ENCODE measurements around the gene UGT2A1. TPM values are rescaled to one million over a fixed set of nuclear protein-coding genes. Genes with fewer than 3 reads are reported as not detected.
A peak's percentile ranks its signal among the peaks of the same experiment; 100 is the strongest.

UGT2A1 gene
- total and polyA plus RNA-seq, 2 donors (not counting 1 experiment from before 2014, with no cell fraction given): not detected

DNA sequence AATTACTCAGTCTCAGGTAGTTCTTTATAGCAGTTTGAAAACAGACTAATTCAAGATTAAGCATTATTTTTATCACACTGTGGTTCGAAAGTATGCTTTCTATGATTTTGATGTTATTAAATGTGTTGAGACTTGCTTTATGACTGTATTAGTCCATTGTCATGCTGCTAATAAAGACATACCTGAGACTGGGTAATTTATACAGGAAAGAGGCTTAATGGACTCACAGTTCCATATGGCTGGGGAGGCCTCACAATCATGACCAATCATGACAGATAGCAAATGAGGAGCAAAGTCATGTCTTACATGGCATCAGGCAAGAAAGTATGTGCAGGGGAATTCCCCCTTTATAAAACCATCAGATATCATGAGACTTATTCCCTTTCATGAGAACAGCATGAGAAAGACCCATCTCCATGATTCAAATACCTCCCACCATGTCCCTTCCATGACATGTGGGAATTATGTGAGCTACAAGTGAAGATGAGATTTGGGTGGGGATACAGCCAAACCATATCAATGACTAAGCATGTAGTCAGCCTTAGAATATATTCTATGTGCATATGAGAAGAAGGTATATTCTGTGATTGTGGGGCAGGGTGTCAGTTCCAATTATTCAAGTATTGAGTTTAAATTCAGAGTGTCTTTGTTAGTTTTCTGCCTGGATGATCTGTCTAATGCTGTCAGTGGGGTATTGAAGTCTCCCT, 44.6 kb upstream of the UGT2A1 start:
- Histone ChIP-seq H3K4me1 (ENCODE audit: control insufficient read depth, extremely low read depth, insufficient read depth, low read length) (no peaks in the 10 kb centered on the region), H3K36me3 (ENCODE audit: control insufficient read depth, insufficient read depth, low read length) (no peaks in the 10 kb centered on the region), H3K79me2 (ENCODE audit: control insufficient read depth, insufficient read depth, low read length) (no peaks in the 10 kb centered on the region), H3K4me3 (replicated peaks in 1 of 4; ENCODE audit: control extremely low read depth in 1 of 4, insufficient read depth in 1 of 4, low read depth in 3 of 4, low read length in 4 of 4) (no peak overlapping the region), H3K9ac (ENCODE audit: insufficient read depth, low read length) (no peak overlapping the region), H4K20me1 (ENCODE audit: control insufficient read depth, extremely low read depth, insufficient read depth, low read length) (no peaks in the 10 kb centered on the region), H3K9me3 (ENCODE audit: control insufficient read depth, insufficient read depth, low read depth, low read length) (no peaks in the 10 kb centered on the region), H3K4me2 (ENCODE audit: extremely low read depth, insufficient read depth, low read length) (no peak overlapping the region), H3K27ac (ENCODE audit: insufficient read depth, low read length) (no peak overlapping the region), H3K27me3 (ENCODE audit: control insufficient read depth, insufficient read depth, low read length) (no peaks in the 10 kb centered on the region), H2AFZ (ENCODE audit: low read length) (no peak overlapping the region)
- TF ChIP-seq, protein P1, sequence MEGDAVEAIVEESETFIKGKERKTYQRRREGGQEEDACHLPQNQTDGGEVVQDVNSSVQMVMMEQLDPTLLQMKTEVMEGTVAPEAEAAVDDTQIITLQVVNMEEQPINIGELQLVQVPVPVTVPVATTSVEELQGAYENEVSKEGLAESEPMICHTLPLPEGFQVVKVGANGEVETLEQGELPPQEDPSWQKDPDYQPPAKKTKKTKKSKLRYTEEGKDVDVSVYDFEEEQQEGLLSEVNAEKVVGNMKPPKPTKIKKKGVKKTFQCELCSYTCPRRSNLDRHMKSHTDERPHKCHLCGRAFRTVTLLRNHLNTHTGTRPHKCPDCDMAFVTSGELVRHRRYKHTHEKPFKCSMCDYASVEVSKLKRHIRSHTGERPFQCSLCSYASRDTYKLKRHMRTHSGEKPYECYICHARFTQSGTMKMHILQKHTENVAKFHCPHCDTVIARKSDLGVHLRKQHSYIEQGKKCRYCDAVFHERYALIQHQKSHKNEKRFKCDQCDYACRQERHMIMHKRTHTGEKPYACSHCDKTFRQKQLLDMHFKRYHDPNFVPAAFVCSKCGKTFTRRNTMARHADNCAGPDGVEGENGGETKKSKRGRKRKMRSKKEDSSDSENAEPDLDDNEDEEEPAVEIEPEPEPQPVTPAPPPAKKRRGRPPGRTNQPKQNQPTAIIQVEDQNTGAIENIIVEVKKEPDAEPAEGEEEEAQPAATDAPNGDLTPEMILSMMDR (conservative IDR thresholded peaks at IDR 0.05 in 1 of 2, IDR thresholded peaks at IDR 0.05 in 1 of 2; ENCODE audit: low read depth in 1 of 2, low read length in 2 of 2): no peak
- TF ChIP-seq EZH2 (IDR thresholded peaks at IDR 0.05; ENCODE audit: low read length, missing control alignments): no peak
- no peak for DNase-seq (ENCODE audit: low read depth in 2 of 2)

DNA sequence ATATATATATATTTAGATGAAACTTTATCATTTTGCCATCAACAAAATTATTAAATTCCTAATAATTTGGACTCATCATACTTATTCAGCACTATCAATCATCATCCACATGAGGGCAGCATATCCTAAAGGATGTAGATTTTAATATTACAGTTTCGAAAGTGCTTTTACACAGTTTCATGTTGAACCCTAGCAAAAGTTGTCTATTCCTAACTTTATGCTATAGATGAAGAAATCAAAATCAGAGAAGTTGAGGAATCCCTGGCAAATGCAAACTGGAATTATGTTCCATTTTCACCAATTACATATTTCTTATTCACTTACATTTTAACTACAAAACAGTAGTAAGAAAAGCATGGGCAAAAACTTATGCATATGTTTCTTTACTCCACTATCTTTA, 36.6 kb upstream of the UGT2A1 start:
- H3K36me3 ChIP-seq (ENCODE audit: control insufficient read depth, insufficient read depth, low read length): no peaks in the 10 kb centered on the region
- no peaks in the 10 kb centered on the region for H3K27me3 ChIP-seq (ENCODE audit: control insufficient read depth, insufficient read depth, low read length)
- H3K9ac ChIP-seq (ENCODE audit: insufficient read depth, low read length): no peak overlapping the region
- peak; percentile 17 to 74 for DNase-seq (ENCODE audit: low read depth in 2 of 2)
- H4K20me1 ChIP-seq (ENCODE audit: control insufficient read depth, extremely low read depth, insufficient read depth, low read length): no peaks in the 10 kb centered on the region
- H3K27ac ChIP-seq (ENCODE audit: insufficient read depth, low read length): no peak overlapping the region
- no peak overlapping the region for H3K4me2 ChIP-seq (ENCODE audit: extremely low read depth, insufficient read depth, low read length)
- H3K9me3 ChIP-seq (ENCODE audit: control insufficient read depth, insufficient read depth, low read depth, low read length): no peaks in the 10 kb centered on the region
- TF ChIP-seq EZH2 (IDR thresholded peaks at IDR 0.05; ENCODE audit: low read length, missing control alignments): no peak
- TF ChIP-seq, protein P1 (conservative IDR thresholded peaks at IDR 0.05 in 1 of 2, IDR thresholded peaks at IDR 0.05 in 1 of 2; ENCODE audit: low read depth in 1 of 2, low read length in 2 of 2): peak in 1 of 2 donors; percentile 51
- H3K4me1 ChIP-seq (ENCODE audit: control insufficient read depth, extremely low read depth, insufficient read depth, low read length): no peaks in the 10 kb centered on the region
- no peaks in the 10 kb centered on the region for H3K79me2 ChIP-seq (ENCODE audit: control insufficient read depth, insufficient read depth, low read length)
- H2AFZ ChIP-seq (ENCODE audit: low read length): no peak overlapping the region
- H3K4me3 ChIP-seq (replicated peaks in 1 of 4; ENCODE audit: control extremely low read depth in 1 of 4, insufficient read depth in 1 of 4, low read depth in 3 of 4, low read length in 4 of 4): peak overlapping the region in 1 of 4 experiments; percentile 39

DNA sequence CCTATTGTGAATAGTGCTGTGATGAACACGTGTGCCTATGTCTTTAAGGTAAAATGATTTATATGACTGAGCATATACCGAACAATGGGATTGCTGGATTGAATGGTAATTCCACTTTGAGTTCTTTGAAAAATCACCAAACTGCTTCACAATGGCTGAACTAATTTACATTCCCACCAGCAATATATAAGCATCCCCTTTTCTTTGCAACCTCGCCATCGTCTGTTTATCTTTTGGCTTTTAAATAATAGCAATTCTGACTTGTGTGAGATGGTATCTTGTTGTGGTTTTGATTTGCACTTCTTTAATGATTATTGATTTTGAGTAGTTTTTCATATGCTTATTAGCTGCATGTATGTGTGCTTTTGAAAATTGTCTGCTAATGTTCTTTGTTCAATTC, 31.8 kb upstream of the UGT2A1 start:
- Histone ChIP-seq H3K36me3 (ENCODE audit: control insufficient read depth, insufficient read depth, low read length) (no peaks in the 10 kb centered on the region), H3K4me2 (ENCODE audit: extremely low read depth, insufficient read depth, low read length) (no peak overlapping the region), H3K27me3 (ENCODE audit: control insufficient read depth, insufficient read depth, low read length) (no peaks in the 10 kb centered on the region), H4K20me1 (ENCODE audit: control insufficient read depth, extremely low read depth, insufficient read depth, low read length) (no peaks in the 10 kb centered on the region), H2AFZ (ENCODE audit: low read length) (no peak overlapping the region), H3K79me2 (ENCODE audit: control insufficient read depth, insufficient read depth, low read length) (no peaks in the 10 kb centered on the region), H3K4me3 (replicated peaks in 1 of 4; ENCODE audit: control extremely low read depth in 1 of 4, insufficient read depth in 1 of 4, low read depth in 3 of 4, low read length in 4 of 4) (no peak overlapping the region), H3K9me3 (ENCODE audit: control insufficient read depth, insufficient read depth, low read depth, low read length) (no peaks in the 10 kb centered on the region), H3K27ac (ENCODE audit: insufficient read depth, low read length) (no peak overlapping the region), H3K9ac (ENCODE audit: insufficient read depth, low read length) (no peak overlapping the region), H3K4me1 (ENCODE audit: control insufficient read depth, extremely low read depth, insufficient read depth, low read length) (no peaks in the 10 kb centered on the region)
- DNase-seq (ENCODE audit: low read depth in 2 of 2): no peak
- TF ChIP-seq, protein P1 (conservative IDR thresholded peaks at IDR 0.05 in 1 of 2, IDR thresholded peaks at IDR 0.05 in 1 of 2; ENCODE audit: low read depth in 1 of 2, low read length in 2 of 2): no peak
- no peak for TF ChIP-seq EZH2 (IDR thresholded peaks at IDR 0.05; ENCODE audit: low read length, missing control alignments)
